Stimulated activated CD4-positive, alpha-beta T cell treated with anti-CD3 and anti-CD28 coated beads, Interleukin-12 subunit alpha, Interleukin-12 subunit beta, amount 100 ng/mL, for 24 hours (primary cell): ENCODE measurements around the gene B9D2.

Source experiments
- DNase-seq, 2 experiments: peaks; one replicate each; pipeline ENCODE4 v3.0.0-alpha.2; 2020; ENCODE audit warnings: low read depth in 2 of 2

Gene B9D2

GRCh38 chr19:41327576-41328156 lies 36.3 kb downstream of the B9D2 start:
- DNase-seq: peak; percentile 62 to 80

- DNase-seq: no peak
Measured at GRCh38 chr19:41327076-41327575, 36.8 kb downstream of the B9D2 start.

GRCh38 chr19:41325947-41326706 lies 37.8 kb downstream of the B9D2 start:
- no peak for DNase-seq

GRCh38 chr19:41325640-41325946 lies 38.4 kb downstream of the B9D2 start:
- DNase-seq: no peak

- DNase-seq: no peak
Measured at GRCh38 chr19:41324921-41325639, 38.9 kb downstream of the B9D2 start.

GRCh38 chr19:41324231-41324702 lies 39.7 kb downstream of the B9D2 start:
- no peak for DNase-seq

- DNase-seq: no peak
Measured at GRCh38 chr19:41323430-41324125, 40.4 kb downstream of the B9D2 start.

- no peak for DNase-seq
Measured at GRCh38 chr19:41323023-41323422, 40.9 kb downstream of the B9D2 start.

- no peak for DNase-seq
Measured at GRCh38 chr19:41322451-41322850, 41.5 kb downstream of the B9D2 start.

- no peak for DNase-seq
Measured at GRCh38 chr19:41321600-41322270, 42.2 kb downstream of the B9D2 start.

GRCh38 chr19:41321204-41321599 lies 42.7 kb downstream of the B9D2 start:
- no peak for DNase-seq

- no peak for DNase-seq
Measured at GRCh38 chr19:41320568-41320967, 43.4 kb downstream of the B9D2 start.

- no peak for DNase-seq
Measured at GRCh38 chr19:41320185-41320518, 43.8 kb downstream of the B9D2 start.

- DNase-seq: no peak
Measured at GRCh38 chr19:41319500-41320184, 44.3 kb downstream of the B9D2 start.

- DNase-seq: no peak
Measured at GRCh38 chr19:41318696-41319499, 45.1 kb downstream of the B9D2 start.

- DNase-seq: no peak
Measured at GRCh38 chr19:41316306-41316920, 47.5 kb downstream of the B9D2 start.

GRCh38 chr19:41311613-41312012 lies 52.3 kb downstream of the B9D2 start:
- no peak for DNase-seq

GRCh38 chr19:41311072-41311471 lies 52.9 kb downstream of the B9D2 start:
- no peak for DNase-seq

GRCh38 chr19:41310033-41310831 lies 53.7 kb downstream of the B9D2 start, which contains the start of gene CCDC97:
TSS of gene CCDC97 (plus strand) at chr19:41310172. CDS start at chr19:41310311, 139 bp downstream.
- DNase-seq: peak; percentile 80 to 83
